CD4-positive, alpha-beta T cell treated with Interleukin-4 for 4 hours (primary cell): ENCODE results near the gene PRR36.
A peak's percentile ranks its signal among the peaks of the same experiment; 100 is the strongest.

Experiments
- DNase-seq: peaks from one replicate; pipeline ENCODE4 v3.0.0-alpha.2; 2020

The PRR36 gene

DNA sequence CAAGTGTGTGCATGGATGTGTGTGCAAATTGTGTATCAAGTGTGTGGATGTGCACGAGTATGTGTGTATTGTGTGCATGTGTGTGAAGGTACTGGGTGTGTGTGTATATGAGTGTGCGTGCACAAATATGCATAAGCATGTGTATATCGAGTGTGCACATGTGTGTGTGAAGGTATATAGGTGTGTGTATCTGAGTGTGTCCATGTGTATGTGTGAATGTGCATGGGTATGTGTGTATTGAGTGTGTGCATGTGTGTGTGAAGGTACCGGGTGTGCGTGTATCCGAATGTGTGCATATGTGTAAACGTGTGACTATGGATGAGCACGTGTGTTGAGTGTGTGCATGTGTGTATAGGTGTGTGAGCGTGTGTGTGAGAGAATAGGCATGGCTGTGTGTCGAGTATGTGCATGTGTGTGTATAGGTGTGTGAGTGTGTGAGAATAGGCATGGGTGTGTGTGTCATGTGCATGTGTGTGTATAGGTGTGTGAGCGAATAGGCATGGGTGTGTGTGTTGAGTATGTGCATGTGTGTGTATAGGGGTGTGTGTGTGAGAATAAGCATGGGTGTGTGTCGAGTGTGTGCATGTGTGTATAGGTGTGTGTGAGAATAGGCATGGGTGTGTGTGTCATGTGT is 31.4 kb downstream of the PRR36 start:
- DNase-seq, result no peak

DNA sequence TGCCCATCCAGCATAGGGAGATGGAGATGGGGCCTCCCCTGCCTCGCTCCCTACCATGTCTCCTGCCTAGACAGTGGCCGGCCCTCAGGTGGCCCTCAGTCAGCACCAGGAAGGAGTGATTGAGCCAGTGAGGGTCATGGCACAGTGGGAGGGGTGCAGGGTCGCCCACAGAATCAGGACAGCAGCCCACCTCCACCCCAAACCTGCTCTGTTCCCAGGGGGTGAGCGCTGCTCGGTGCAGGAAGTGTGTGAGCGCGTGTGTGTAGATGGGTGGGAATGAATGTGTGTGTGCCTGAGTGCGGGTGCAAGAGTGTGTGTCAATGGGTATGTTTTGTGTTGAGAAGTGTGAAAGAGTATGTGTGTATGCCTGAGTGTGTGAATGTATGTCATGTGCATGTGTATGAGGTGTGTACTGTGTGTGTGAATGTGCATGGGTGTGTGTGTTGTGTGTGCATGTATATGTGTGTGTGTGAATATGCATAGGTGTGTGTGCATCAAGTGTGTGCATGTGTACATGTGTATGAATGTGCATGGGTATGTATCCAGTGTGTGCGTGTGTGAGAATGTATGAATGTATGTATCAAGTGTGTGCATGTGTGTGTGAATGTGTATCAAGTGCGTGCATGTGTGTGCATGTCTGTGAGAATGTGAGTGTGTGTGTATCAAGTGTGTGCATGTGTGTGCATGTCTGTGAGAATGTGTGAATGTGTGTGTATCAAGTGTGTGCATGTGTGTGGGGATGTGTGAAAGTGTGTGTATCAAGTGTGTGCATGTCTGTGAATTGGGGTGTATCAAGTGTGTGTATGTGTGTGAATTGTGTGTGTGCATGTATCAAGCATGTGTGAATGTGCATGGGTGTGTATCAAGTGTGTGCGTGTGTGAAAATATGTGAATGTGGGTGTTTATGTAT is 32.2 kb downstream of the PRR36 start:
- no peak for DNase-seq

DNA sequence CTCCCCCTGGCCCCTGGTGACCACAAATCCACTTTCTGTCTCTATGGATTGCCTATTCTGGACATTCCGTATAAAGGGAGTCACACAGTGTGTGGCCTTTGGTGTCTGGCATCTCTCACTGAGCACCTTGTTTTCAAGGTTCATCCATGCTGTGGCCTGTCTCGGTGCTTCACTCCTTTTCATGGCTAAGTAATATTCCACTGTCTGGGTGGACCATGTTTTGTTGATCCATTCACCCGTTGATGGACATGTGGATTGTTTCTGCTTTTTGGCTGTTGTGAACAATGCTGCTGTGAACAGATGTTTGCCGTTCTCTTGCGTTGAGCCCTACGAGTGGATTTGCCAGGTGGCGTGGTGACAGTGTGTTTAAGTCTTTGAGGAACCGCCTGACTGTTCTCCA is 33.6 kb downstream of the PRR36 start:
- no peak for DNase-seq

DNA sequence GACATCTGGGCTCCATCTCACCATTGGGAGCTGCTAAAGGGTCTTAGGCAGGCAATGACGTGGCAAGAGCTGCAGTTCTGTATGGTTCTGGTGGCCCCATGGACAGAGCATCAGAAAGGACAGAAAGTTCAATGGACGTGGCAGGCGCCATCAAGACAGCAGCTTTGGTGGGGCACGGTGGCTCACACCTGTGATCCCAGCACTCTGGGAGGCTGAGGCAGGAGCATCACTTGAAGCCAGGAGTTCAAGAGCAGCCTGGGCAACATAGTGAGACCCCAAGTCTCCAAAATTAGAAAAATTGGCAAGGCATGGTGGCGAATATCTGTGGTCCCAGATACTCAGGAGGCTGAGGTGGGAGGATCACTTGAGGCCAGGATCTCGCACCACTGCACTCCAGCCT is 34.7 kb downstream of the PRR36 start:
- DNase-seq, result no peak

DNA sequence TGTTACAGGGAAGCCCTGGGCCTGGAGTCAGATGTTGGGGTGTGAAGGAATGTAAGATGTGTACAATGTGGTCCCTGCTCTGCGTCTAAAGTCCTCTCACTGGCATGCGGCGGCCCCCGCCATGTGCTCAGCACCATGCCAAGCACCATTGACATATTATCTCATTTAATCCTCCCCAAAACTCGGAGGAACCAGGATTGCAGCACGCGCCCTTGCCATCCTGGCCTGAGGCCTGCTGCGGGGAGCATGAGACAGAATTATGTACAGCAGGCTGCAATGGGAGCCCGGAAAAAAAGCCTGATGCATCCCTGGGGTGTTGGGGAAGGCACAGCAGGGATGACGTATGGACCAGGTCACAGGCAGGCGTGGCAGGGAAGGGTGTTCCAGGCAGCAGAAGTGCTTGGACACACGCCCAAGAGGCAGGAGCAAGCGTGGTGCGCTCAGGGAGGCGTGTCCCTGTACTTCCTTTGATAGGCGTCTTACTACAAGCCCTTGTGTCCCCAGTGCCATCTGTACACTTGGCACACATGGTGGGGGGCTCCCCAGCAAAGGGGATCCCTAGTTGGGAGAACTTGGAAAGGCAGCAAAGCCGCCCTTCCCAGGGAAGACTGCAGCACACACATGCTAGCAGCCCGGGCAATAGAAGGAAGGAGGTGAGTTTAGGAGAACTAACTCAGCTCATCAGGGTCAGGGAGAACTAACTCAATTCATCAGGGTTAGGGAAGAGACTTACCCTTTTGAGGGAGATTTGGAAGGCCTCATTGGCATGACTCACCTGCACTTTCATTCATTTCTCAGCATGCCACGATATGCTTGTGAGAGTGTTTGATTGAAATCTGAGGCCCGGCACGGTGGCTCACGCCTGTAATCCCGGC is 40.7 kb downstream of the PRR36 start:
- no peak for DNase-seq

DNA sequence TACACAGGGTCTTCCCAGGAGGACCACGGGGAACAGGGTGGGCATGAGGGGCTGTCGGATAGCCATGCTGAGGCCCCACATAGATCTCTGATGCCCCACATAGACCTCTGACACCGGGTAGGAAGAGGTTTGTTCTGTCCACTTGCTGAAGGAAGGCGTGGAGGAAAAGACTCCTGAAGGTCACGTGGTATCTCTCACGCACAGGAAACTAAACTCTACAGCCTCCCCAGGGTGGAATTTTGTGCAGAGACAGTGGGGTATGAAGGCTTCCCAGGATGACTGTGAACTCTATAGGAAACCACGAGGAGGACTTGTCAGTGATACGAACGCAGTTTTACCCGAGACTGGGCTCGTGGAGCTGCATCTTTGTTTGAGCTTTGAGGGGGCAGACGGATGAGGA is 41.4 kb downstream of the PRR36 start:
- no peak for DNase-seq

DNA sequence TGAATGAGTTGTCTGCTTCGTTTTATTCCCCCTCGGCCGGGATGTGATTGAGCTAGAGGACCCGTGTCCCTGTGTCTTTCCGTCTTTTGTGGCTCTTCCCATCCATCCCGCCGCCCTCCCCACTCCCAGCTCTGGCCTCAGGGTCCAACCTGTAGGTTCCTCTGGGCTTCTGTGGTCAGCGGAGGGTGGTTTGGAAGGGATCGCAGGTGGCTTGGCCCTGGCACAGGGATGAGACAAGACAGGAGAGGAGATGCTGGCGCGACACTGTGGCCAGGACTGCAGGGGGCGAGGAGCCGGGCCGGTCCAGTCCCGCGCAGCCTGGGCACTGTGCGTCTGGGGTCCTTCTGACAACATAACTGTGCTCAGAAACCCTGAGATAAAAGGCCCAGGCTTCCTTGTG is 42.2 kb downstream of the PRR36 start:
- DNase-seq, result no peak

DNA sequence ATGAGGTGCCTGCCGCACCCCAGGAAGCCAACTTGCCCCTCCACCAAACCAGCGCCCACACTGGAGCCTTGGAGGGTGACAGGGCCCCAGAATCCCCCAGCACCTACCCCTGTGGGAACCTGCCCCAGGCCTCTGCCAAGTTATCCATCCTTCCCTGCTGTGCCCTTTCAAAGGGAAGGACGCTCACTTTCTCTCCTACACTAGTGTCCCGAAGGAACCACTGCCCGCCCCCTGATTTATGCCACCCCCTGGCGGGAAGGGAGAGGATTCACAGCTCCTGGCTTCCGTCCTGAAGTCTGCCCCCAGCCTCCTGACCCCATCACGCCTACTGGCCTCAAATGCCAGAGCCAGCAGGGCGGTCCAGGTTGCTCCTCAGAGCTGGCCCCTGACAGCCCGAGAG is 42.7 kb downstream of the PRR36 start:
- no peak for DNase-seq

DNA sequence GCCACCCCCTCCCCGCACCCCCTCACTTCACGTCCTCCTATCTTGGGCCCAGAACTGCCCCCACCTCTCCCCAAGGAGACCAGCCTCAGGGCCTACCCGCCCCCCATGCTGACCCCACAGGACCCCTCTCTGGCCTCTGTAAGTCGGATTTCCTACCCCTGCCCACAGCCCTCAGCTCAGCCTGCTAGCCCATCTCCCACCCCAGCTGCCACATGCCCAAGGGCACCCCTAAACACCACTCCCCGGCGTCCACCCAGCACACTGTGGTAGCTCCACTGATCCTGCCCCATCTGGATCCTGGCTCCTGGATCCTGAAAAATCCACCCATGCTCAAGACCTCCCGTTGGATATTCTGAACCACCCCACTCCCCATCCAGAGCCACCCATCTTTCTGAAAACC is 43.4 kb downstream of the PRR36 start:
- DNase-seq, result no peak

DNA sequence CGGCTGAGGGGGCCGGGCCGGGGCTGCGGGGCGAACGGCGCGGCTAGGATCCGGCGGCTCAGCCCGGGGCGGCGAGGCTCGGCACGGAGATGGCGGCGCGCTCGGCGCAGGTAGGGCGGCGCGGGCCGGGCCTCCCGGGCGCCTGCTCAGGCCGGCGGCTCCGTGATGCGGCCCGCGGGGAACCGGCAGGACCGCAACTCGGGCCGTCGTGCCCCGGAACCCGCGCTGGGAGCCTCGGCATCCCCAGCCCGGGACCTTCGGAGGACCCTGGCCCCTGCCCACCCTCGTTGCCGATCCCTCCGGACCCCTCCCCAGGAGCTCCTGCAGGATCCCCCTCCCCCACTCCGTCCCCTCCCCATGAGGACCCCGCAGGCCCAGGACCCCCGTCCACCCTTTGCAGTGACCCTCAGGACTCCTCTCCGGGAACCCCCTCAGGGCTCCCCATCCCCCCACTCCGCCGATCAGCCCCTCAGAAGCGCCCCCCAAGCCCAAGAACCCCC is 43.9 kb downstream of the PRR36 start:
- DNase-seq, result no peak

DNA sequence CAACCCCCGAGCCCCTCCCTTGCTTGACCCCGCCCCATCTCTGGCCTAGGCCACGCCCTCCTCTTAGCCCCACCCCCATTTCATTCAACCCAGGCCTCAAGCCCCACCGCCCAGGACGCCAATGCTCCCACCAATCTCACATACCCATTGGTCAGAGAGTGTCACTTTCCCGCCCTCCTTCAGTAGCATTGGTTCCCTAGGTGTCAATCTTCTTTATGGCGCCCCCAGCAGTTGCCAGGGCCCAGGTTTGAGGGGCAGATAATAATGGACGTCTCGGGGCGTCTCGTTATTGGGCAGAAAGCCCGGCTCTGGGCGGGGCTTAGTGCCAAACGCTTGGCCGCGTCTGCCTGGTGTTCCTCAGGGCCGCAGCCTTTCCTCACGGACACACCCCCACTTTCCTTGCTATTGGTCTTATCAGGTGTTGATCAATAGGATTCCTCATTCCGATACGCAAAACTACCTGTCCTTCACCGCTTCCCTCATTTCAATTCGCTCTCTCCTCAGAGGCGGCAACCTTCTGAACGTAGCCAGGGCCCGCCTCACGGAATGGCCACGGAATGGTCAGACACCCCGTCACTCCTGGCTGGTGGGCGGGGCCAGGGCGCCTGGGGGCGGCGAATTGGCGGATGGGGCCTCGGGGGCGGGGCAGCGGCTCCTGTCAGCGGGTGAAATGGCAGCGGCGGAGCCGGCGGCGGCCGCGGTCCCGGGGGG is 44.5 kb downstream of the PRR36 start, which contains the start of gene EVI5L:
Gene EVI5L, plus strand, starts transcription at position 658 of the 711 bp plus-strand sequence. CDS start 16,325 bp downstream, outside the sequence.
- peak; percentile 100 for DNase-seq

DNA sequence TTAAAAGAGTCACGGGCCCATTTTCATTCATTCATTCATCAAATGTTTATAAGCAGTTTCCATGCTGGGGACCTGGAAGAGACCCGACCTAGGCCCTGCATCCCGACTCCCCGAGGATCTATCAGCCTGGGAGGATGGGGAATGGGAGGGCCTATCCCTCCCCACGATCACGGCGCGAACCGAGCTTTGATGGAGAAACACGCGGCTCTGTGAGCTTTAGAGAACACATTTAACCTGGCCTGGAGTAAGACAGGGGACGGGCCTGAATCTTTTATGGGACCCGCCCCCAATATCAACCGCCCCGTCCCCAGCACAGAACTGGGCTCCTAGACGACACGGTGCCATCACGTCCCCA is 45.0 kb downstream of the PRR36 start:
- no peak for DNase-seq

DNA sequence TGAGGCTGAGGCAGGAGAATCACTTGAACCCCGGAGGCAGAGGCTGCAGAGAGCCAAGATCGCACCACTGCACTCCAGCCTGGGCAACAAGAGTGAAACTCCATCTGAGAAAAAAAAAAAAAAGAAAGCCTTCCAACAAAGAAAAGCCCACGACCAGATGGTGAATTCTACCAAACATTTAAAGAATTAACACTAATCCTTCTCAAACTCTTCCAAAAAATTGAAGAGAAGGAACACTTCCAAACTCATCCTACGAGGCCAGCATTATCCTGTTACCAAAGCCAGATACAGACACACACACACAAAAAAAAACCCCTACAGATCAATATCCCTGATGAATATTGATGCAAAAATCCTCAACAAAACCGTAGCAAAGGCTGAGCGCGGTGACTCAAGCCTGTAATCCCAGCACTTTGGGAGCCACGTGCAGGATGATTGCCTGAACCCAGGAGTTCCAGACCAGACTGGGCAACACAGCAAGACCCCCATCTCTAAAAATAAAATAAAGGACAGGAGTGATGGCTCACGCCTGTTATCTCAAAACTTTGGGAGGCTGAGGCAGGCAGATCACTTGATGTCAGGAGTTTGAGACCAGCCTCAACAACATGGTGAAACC is 50.4 kb downstream of the PRR36 start:
- no peak for DNase-seq

DNA sequence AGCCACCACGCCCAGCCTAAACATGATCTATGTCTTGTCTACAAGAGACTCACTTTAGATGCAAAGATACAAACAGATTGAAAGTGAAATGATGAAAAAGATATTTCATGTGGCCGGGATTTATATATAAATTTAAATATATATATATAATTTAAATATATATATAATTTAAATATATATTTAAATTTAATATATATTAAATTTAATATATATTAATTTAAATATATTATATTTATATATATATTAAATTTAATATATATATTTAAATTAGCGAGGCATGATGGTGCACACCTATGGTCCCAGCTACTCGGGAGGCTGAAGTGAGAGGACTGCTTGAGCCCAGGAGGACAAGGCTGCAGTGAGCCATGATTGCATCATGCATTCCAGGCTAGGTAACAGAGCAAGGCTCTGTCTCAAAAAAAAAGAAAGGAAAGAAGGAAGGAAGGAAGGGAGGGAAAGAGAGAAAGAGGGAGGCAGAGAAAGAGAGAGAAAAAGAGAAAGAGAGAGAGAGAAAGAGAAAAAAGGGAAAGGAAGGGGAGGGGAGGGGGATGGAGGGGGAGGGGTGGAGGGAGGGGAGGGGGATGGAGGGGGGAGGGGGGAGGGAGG is 51.2 kb downstream of the PRR36 start:
- DNase-seq, result no peak

DNA sequence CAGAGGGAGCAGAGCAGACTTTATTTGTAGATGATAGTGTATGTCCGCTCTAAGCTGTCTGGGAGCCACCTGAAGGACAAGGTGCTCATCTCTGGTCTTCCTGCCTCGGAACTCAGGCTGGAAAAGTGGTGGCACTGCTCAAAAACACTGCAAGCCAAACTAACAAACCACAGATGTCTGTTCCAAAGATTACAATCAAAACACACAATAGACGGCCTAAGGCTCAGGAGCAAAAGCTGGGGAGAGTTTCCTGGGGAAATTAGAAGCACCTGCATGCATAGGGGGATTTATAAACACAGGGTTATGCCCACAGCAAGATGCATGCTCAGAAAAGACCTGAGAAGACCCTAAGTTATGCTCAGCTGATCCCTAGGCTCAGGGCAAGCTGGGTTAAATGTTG is 53.6 kb downstream of the PRR36 start:
- no peak for DNase-seq

DNA sequence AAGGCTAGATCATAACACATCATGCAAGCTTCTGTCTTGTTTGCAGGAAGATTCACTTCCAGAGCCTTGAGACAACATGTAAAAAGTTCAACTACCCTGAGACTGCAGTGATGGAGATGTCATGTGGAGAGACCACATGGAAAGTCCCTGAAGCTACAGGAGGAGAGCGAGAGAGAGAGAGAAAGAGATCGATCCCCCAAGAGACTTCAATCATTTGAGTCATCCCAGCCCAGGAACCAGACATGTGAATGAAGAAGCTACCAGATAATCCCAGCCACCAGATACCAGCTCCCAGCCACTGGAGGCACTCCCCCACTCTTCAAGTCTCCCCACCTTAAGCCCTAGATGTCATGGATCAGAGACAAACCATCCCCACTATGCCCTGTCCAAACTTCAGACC is 54.9 kb downstream of the PRR36 start:
- DNase-seq, result no peak

DNA sequence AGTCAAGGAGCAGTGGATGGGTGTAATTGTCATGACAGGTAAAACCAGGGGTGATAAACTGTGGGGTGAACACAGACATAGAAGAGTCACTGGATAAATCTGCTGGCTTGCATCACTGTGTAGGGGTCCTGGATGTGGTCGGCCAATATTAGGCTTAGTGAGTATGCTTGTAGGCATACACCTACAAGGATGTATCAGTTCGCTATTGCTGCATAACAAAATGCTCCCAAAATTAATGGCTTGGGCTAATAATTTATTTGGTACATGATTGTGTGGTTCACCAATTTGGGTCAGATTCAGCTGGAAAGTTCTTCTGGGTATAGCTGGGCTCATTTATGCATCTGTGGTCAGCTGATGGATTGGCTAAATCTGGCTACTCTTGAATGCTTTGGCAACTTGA is 55.4 kb downstream of the PRR36 start:
- no peak for DNase-seq
